ENCODE data around the gene DNAAF3.
"Not testable (repeated sequence)": the region's sequence is repeated elsewhere in the genome, so short reads cannot be mapped to it uniquely, and the experiment has no call there.

DNAAF3 gene

DNA sequence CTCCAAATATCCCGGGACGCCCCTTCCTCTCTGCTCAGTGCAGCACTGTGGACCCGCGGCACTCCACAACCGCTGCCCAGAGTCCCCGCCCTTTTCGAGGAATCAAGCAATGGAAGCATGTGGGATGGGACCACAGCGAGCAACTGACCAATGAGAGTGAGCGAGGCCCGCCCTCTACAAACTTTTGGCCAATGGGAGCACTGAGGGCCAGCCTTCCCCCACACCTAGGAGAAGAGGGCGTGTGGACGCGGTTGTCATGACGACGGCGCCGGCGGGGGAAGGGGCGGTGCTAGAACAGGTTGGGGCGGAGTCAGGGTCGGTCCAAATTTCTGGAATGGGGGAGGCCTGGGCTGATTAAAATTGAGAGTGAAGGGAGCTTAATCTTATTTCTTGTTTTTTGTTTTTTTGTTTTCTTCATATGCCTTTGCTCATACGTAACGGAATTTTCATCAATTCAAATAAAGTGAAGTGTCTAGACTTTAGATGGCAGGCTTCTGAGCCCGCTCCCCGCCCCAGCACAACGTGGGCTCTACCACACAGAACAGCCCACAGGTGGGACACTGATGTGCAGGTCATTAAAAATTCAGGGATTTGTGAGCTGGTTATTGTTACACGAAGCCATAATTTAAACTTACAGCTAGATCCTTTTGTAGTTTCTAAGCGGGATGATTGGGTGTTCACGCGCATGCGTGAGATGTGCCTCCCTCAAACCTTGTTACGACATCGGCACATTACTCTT, at the start of gene DNAAF3:
Gene DNAAF3, minus strand, starts transcription at position 84 of the 739 bp plus-strand sequence. CDS start 200 bp downstream, outside the sequence.
- peak; percentile 85 for DNase-seq

GRCh38 chr19:55213547-55213946, 47.1 kb upstream of the DNAAF3 start:
- no peak for DNase-seq

DNA sequence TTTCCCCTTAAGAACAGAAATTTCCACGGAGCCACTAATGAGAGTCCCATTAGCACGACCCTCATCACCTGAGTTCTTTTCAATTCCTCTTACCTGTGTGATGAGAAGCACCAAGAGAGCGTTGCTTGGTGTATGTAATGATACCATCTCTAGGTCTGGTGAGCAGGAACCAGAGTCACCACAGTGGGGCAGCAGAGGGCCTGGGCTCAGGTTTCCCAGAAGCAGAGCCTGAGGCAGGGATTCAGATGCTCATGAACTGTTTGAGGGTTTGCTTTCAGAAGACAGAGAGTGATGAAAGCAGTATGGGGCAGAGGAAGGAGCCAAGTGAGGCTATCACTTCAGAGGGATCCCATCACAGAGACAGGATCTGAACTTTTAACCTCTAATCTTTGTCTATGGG, 46.0 kb upstream of the DNAAF3 start:
- DNase-seq = no peak

- no peak for DNase-seq
Measured at GRCh38 chr19:55209693-55210472, 43.5 kb upstream of the DNAAF3 start.

GRCh38 chr19:55208880-55209692, 42.7 kb upstream of the DNAAF3 start, which contains the start of gene PTPRH:
Gene PTPRH, minus strand, starts transcription at chr19:55209501. Its CDS starts 68 bp downstream, at chr19:55209433.
- no peak for DNase-seq

GRCh38 chr19:55206664-55207500, 40.5 kb upstream of the DNAAF3 start:
- DNase-seq = no peak

DNA sequence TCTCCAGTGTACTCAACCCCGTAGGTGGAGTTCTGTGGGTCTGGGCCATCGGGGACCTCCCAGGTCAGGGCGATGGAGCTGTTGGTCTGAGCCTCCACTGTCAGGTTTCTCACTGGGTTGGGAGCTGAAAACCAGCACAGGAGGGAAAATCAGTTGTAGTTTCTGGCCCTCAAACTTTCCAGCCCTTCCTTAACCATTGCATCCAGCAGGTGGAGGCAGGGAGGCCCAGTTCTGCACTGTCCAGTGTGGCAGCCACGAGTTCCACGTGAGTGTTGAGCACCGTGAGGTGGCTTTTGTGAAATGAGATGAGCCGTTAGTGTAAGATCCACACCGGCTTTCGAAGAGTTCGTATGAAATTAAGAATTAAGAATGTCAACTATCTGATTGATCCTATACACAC, 35.8 kb upstream of the DNAAF3 start:
- not testable (repeated sequence) for DNase-seq

DNA sequence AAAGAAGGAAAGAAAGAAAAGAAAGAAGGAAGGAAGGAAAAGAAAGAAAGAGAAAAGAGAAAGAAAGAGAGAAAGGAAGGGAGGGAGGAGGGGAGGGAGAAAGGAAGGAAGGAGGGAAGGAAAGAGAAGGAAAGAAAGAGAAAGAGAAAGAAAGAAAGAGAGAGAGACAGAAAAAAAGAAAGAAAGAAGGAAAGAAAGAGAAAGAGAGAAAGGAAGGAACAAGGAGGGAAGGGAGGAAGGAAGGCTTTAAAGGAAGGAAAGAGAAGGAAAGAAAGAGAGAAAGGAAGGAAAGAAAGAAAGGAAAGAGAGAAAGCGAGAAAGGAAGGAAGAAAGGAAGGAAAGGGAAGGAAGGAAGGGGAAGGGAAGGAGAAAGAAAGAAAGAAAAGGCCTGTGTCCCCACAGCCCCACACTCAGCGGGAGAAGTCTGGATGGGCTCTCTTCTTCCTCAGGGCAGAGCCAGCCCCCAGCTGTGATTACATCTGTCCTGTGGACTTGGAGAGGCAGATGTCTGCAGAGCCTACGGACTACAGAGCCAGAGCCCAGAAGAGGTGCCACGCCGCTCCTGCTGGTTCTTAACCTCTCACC, 33.3 kb upstream of the DNAAF3 start:
- no peak for DNase-seq

DNA sequence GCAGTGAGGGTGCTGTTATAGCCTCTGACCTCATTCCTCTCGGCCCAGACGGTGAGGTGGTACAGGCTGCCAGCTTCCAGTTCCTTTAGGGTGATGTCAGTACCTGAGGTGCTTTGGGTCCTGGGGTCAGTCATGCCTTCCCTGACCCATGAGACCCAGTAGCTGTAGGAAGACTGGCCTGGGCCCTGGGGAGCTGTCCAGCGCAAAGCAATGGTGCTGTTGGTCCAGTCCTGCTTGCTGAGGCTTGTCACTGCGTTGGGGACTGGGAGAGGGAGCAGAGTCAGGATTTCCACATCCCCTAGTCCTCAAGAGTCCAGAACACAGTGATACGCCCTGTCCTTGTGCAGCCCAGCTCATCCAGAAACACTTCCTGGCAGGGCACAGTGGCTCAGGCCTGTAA, 32.2 kb upstream of the DNAAF3 start:
- DNase-seq = no peak

- DNase-seq = no peak
Measured at GRCh38 chr19:55197528-55197927, 31.1 kb upstream of the DNAAF3 start.

GRCh38 chr19:55196803-55197202, 30.4 kb upstream of the DNAAF3 start:
- DNase-seq = no peak

- DNase-seq = no peak
Measured at GRCh38 chr19:55193481-55193880, 27.1 kb upstream of the DNAAF3 start.

DNA sequence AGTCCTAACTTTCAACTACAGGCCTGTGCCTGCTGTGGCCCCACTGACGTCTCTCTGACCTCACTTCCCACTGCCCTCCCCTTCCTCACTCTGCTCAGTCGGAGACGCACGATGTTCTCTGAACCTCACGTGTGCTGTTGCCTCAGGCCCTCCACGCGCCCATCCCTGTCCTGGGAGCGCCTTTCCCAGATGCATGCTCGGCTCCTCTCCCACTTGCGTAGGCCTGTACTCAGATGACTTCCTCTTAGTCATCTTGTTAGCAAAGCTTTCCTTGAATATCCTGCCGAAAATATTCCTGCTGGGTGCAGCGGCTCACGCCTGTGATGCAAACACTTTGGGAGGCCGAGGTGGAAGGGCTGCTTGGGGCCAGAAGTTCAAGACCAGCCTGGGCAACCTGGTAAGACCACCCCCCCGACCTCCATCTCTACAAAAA, 23.0 kb upstream of the DNAAF3 start:
- no peak for DNase-seq

DNA sequence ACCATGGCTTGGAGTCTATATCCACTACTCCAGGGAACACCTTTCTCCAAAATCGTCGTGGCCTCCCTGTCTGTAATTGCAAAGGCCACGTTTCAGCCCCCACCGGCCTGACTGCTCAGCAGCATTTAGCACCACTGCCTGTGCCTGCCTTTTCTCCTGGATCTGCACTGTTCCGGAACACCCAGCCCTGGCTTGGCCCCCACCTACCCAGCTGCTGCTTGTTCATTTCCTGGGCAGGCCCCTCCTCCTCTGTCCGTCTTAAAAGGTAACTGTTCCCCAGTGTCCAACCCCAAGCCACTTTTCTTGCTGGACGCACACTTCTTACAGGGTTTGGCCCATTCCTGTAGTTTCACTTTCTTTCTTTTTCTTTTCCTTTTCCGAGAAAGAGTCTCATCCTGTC, 22.2 kb upstream of the DNAAF3 start:
- no peak for DNase-seq

DNA sequence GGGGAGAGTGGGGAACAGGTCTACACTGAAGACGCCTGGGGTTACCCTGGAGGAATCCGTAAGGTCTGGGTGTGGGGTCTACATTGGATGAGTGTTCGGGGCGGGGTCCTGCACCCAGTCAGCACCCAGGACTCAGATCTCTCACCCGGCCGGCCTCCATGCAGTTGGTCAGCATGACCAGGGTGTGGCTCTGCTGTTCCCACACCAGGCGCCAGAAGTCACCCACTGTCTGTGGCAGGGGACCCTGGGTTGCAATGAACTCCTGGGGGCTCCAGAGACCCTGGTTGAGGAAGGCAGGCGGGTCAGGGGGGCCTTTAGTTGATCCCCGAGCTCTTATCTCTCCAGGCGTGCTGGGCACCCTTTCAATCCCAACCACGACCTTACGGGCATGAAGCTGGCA, 19.7 kb upstream of the DNAAF3 start:
- DNase-seq = no peak

DNA sequence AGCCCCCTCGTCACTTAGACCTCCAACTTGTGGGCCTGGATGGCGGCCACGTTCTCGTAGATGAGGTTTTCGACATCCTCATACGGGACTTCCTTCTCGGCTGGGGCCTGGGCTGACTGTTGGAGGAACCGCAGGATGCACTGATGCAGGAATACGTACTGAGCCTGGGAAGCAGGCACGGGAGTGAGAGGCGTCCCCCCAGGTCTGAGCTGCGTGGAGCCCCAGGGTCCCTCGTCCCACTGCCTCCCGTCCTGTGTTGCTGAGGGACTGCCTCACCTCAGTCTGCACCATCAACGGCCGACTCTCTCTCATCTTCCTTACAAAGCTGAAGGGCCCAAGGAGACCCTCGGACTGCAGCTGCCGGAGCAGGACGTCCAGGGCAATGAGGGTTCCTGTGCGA, 15.3 kb upstream of the DNAAF3 start:
- DNase-seq = no peak

GRCh38 chr19:55179606-55180484, 13.4 kb upstream of the DNAAF3 start, which contains the start of gene SYT5:
Gene SYT5, minus strand, starts transcription at chr19:55180289. Its CDS starts 1,248 bp downstream, at chr19:55179041.
- no peak for DNase-seq

DNA sequence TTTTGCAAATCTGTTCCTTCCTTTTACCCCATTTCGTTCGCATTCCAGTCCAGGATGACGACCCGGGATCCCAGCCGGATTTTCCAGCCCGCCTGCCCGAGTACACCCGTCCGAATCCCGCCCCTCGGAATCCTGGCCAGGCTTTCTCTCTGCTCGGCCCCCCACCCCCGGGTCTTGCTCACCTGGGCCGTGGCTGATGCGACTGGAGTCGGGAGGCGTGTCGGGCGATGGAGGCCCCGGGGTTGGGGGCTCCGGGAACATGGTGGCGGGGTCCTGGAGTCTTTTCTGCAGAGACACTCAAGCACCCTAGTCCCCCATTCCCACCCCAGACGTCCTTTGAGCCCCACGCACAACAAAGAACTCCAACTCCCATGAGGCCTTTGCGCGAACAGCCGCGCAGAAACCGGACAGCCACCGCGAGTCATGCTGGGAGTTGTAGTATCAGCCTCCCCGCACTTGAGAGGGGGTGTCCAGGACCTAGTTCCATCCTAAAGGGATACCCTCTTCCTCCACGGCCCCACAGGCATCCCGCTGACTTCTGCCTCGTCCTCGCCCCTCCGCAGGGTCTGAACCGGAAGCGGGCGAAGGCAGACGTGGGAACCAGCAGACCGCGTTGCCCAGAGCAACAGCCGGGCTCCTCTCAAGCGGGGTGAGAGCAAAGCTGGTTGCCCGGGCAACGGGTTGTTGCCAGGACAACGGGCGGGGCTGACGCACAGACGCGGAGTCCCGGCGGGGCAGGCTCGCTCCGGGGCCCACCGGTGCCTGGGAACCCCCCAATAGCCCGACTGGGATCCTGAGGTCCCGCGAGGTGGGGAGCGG, 12.6 kb upstream of the DNAAF3 start:
- peak; percentile 63 for DNase-seq

DNA sequence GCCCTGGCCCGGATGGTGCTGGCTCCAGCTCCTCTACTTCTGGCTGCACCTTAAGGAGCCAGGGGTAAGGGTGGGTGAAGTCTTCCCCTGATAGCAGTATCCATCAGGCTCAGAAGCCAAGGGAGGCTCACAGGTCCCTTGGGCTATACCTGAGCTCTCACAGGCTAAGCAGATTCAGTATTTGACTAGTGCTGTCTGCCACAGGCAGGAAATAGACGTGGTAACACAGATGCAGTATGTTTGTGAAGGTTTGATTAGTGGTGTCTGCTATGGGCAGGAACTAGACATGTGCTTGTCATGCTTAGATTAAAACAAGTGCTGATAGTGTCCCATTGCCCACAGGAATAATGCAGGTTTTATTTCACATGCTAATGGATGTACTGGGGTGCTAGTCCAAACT, 9.7 kb upstream of the DNAAF3 start:
- DNase-seq = no peak
